Mammary epithelial cell (primary cell): ENCODE data around the gene CYP24A1.

Experiments
- CTCF ChIP-seq, 2 donors: IDR thresholded peaks in 1 of 2; conservative IDR thresholded peaks in 1 of 2; 2 replicates each; pipeline ENCODE4 v1.5.1; 2011 to 2012; ENCODE audit warnings: inconsistent platforms in 2 of 2, low read length in 2 of 2, mild to moderate bottlenecking in 2 of 2, control low read depth in 1 of 2, low read depth in 1 of 2; ENCODE audit not compliant: insufficient read depth in 1 of 2; ENCODE audit errors: extremely low read depth in 1 of 2
- EZH2 ChIP-seq: IDR thresholded peaks from 2 replicates; pipeline ENCODE4 v1.6.1; 2012; ENCODE audit warnings: low read length, inconsistent platforms, borderline replicate concordance

GRCh38 chr20:54168961-54169862 lies 4.6 kb downstream of the CYP24A1 start:
- TF ChIP-seq CTCF (conservative IDR thresholded peaks at IDR 0.05 in 1 of 2, IDR thresholded peaks at IDR 0.05 in 1 of 2; ENCODE audit: extremely low read depth in 1 of 2, insufficient read depth in 1 of 2, low read depth in 1 of 2, low read length in 2 of 2), result no peak
- TF ChIP-seq EZH2, result no peak
